Smooth muscle cell of the brain vasculature (primary cell): ENCODE results near the gene MSN.

ENCODE experiments used
- DNase-seq: peaks from one replicate; pipeline ENCODE4 v3.0.0-alpha.2; 2012; ENCODE audit warnings: low read depth, low spot score

Gene MSN

GRCh38 chrX:65673857-65674203 is 6.4 kb downstream of the MSN start:
- DNase-seq: no peak

- no peak for DNase-seq
These were observed 6.9 kb downstream of the MSN start for GRCh38 chrX:65674204-65674893.

- DNase-seq: peak; percentile 26
These were observed 10.6 kb downstream of the MSN start for GRCh38 chrX:65677954-65678469.

GRCh38 chrX:65679071-65679540 is 11.7 kb downstream of the MSN start:
- no peak for DNase-seq

GRCh38 chrX:65681810-65682209 is 14.4 kb downstream of the MSN start:
- DNase-seq: no peak

- DNase-seq: no peak
These were observed 17.7 kb downstream of the MSN start for GRCh38 chrX:65685112-65685511.

- no peak for DNase-seq
These were observed 18.8 kb downstream of the MSN start for GRCh38 chrX:65686236-65686635.

GRCh38 chrX:65687367-65687766 is 19.9 kb downstream of the MSN start:
- no peak for DNase-seq

- DNase-seq: no peak
These were observed 21.0 kb downstream of the MSN start for GRCh38 chrX:65688403-65688871.

- DNase-seq: no peak
These were observed 21.9 kb downstream of the MSN start for GRCh38 chrX:65689377-65689776.

- DNase-seq: no peak
These were observed 22.8 kb downstream of the MSN start for GRCh38 chrX:65690057-65690855.

- no peak for DNase-seq
These were observed 28.5 kb downstream of the MSN start for GRCh38 chrX:65695849-65696449.

GRCh38 chrX:65696613-65697012 is 29.2 kb downstream of the MSN start:
- no peak for DNase-seq

- DNase-seq: no peak
These were observed 29.8 kb downstream of the MSN start for GRCh38 chrX:65697211-65697641.

GRCh38 chrX:65697915-65698796 is 30.7 kb downstream of the MSN start:
- DNase-seq: no peak

- no peak for DNase-seq
These were observed 35.5 kb downstream of the MSN start for GRCh38 chrX:65702956-65703355.

GRCh38 chrX:65705439-65705838 is 38.0 kb downstream of the MSN start:
- DNase-seq: no peak

GRCh38 chrX:65706041-65706828 is 38.8 kb downstream of the MSN start:
- no peak for DNase-seq

- no peak for DNase-seq
These were observed 39.7 kb downstream of the MSN start for GRCh38 chrX:65707151-65707550.

GRCh38 chrX:65712005-65712806 is 44.8 kb downstream of the MSN start:
- no peak for DNase-seq
